ENCODE measurements around the gene GAGE13. TPM values are rescaled to one million over a fixed set of nuclear protein-coding genes. Genes with fewer than 3 reads are reported as not detected.
"Not testable (repeated sequence)": the region's sequence is repeated elsewhere in the genome, so short reads cannot be mapped to it uniquely, and the experiment has no call there.

GAGE13 gene
- total RNA-seq, 1 donor from 2014 or later, result not detected

DNA sequence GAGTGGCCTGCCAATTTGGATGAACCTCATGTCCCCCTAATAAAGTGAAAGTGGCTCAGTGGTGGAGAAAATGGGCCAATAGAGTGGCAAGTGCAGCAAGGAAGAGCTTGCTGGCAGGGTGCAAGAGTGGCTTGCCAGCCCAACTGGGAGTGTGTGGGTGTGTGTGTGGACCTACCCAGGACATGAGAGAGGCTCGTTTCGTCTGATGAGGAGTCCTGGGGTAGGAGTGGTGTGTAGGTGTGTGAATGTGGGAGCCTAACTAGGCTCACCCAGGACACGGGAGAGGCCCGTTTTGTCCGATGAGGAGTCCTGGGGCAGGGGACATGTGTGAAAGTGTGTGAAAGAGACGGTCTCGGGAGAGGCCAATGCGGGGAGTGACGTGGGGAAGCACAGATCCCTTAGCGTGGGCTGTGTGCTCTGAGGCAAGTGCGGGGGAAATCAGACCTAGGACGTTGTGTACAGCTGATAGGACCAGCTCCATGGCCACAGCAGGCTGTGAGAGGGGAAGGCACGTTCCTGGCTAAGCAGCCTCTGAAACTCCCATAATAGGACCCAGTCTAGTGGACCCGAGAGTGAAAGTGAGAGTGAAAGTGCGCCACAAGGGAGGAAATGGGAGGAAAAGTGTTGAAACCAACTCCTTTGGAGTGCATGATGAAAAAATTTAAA lies 22.6 kb upstream of the GAGE13 start:
- no peak overlapping the region for H3K4me3 ChIP-seq (ENCODE audit: low read depth, low read length)
- TF ChIP-seq, protein P1, sequence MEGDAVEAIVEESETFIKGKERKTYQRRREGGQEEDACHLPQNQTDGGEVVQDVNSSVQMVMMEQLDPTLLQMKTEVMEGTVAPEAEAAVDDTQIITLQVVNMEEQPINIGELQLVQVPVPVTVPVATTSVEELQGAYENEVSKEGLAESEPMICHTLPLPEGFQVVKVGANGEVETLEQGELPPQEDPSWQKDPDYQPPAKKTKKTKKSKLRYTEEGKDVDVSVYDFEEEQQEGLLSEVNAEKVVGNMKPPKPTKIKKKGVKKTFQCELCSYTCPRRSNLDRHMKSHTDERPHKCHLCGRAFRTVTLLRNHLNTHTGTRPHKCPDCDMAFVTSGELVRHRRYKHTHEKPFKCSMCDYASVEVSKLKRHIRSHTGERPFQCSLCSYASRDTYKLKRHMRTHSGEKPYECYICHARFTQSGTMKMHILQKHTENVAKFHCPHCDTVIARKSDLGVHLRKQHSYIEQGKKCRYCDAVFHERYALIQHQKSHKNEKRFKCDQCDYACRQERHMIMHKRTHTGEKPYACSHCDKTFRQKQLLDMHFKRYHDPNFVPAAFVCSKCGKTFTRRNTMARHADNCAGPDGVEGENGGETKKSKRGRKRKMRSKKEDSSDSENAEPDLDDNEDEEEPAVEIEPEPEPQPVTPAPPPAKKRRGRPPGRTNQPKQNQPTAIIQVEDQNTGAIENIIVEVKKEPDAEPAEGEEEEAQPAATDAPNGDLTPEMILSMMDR (IDR thresholded peaks at IDR 0.05; ENCODE audit: insufficient read depth, low read length, poor library complexity, severe bottlenecking), result no peak
- no peaks in the 10 kb centered on the region for H3K27me3 ChIP-seq (ENCODE audit: control insufficient read depth, insufficient read depth, low read length)
- no peaks in the 10 kb centered on the region for H3K36me3 ChIP-seq (ENCODE audit: control insufficient read depth, insufficient read depth, low read length)
- DNase-seq (ENCODE audit: low read depth), result no peak

DNA sequence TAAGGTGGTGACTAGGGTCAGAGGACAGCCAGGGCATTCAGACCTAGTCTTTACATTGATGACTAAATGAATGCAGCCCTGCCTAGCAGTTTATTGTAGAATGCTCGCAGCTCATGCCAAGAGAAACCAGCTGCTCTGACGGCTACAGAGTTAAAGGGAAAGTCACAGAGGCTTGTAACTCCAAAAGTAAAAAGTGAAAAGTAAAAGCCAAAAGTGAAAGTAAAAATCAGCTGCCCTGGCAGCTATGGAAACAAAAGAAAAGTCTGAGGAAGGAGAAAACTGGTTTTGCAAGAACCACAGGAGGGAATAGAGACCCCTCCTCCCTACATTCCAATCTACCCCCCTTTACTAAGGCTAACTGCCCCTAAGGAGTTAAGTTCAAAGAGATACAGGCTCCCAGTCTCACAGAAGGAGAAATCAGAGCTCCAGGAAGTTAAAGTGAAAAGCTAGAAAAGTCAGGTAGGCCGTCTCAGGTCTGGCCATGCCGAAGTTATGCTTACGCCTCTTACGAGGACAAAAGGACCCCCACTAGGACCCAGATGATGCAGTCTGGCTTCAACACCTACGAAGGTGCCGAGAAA lies 21.9 kb upstream of the GAGE13 start:
- TF ChIP-seq, protein P1 (IDR thresholded peaks at IDR 0.05; ENCODE audit: insufficient read depth, low read length, poor library complexity, severe bottlenecking), result no peak
- Histone ChIP-seq H3K4me3 (ENCODE audit: low read depth, low read length) (no peak overlapping the region), H3K27me3 (ENCODE audit: control insufficient read depth, insufficient read depth, low read length) (no peaks in the 10 kb centered on the region), H3K36me3 (ENCODE audit: control insufficient read depth, insufficient read depth, low read length) (no peaks in the 10 kb centered on the region)
- peak; percentile 5 for DNase-seq (ENCODE audit: low read depth)

DNA sequence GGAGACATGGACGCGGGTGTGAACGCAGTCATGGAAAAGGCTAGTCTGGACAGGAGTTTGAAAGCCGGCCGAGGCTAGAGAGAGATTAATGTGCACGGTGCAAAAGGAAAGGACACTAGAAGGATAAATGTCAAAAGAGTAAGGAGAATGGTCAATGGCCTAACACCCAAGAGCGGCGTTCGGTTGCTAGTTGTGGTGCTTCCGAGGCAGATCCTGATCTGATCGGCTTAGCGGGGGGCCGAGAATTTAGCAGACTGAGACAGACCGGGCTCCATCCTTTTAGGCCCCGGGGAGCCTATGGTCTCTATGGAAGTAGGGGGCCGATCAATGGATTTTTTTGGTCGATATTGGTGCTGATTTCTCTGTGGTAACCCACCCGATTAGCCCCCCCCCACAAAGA lies 21.0 kb upstream of the GAGE13 start:
- Histone ChIP-seq H3K27me3 (ENCODE audit: control insufficient read depth, insufficient read depth, low read length) (no peaks in the 10 kb centered on the region), H3K36me3 (ENCODE audit: control insufficient read depth, insufficient read depth, low read length) (no peaks in the 10 kb centered on the region), H3K4me3 (ENCODE audit: low read depth, low read length) (no peak overlapping the region)
- TF ChIP-seq, protein P1 (IDR thresholded peaks at IDR 0.05; ENCODE audit: insufficient read depth, low read length, poor library complexity, severe bottlenecking), result no peak
- no peak for DNase-seq (ENCODE audit: low read depth)

DNA sequence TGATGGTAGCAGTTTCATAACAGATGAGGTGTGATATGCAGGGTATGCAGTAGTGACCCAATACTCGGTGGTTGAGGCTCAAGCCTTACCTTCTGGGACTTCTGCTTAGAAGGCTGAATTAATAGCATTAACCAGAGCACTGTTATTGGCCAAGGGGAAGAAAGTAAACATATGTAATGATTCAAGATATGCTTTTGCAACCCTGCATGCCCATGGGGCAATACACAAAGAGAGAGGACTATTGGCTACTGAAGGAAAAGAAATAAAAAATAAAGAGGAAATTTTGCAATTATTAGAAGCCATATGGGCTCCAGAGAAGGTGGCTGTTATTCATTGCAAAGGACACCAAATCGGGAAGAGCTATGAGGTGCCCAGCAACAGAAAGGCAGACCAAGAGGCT lies 19.2 kb upstream of the GAGE13 start:
- Histone ChIP-seq H3K36me3 (ENCODE audit: control insufficient read depth, insufficient read depth, low read length) (no peaks in the 10 kb centered on the region), H3K27me3 (ENCODE audit: control insufficient read depth, insufficient read depth, low read length) (no peaks in the 10 kb centered on the region), H3K4me3 (ENCODE audit: low read depth, low read length) (no peak overlapping the region)
- TF ChIP-seq, protein P1 (IDR thresholded peaks at IDR 0.05; ENCODE audit: insufficient read depth, low read length, poor library complexity, severe bottlenecking), result no peak
- no peak for DNase-seq (ENCODE audit: low read depth)

DNA sequence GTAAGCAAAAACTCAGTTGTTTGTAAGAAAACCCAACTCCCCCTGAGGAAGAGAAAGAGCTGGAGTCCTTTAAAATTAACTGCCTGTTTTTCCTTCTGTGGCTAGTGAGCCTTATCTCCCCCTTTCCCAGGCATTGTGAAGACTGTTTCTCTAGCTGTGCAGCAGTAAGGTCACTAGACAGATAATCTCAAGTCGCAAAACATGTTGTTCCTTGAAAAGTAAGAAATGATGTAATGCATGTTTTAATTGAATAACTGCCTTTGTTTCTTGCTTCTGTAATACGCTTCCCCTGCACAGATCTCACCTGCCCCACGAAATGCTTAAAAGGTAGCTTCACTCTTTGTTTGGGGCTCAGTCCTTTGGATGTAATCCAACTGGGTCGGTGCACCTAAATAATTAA lies 15.3 kb upstream of the GAGE13 start:
- no peak for DNase-seq (ENCODE audit: low read depth)
- no peaks in the 10 kb centered on the region for H3K36me3 ChIP-seq (ENCODE audit: control insufficient read depth, insufficient read depth, low read length)
- TF ChIP-seq, protein P1 (IDR thresholded peaks at IDR 0.05; ENCODE audit: insufficient read depth, low read length, poor library complexity, severe bottlenecking), result no peak
- H3K4me3 ChIP-seq (ENCODE audit: low read depth, low read length), result no peak overlapping the region
- H3K27me3 ChIP-seq (ENCODE audit: control insufficient read depth, insufficient read depth, low read length), result no peaks in the 10 kb centered on the region

DNA sequence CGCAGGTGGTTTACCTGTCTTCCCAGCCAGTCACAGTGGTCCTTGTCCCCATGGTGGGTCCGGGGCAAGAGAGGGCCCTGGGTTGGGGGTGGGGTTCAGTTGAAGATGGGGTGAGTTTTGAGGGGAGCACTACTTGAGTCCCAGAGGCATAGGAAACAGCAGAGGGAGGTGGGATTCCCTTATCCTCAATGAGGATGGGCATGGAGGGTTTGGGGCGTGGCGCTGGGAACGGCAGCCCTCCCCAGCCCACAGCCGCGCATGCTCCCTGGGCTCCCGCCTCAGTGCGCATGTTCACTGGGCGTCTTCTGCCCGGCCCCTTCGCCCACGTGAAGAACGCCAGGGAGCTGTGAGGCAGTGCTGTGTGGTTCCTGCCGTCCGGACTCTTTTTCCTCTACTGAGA lies 9.6 kb upstream of the GAGE13 start, which contains the start of gene GAGE12J:
Gene GAGE12J, plus strand, starts transcription at position 301 of the 400 bp plus-strand sequence. CDS start 1,157 bp downstream, outside the sequence.
- H3K4me3 ChIP-seq (ENCODE audit: low read depth, low read length); DNase-seq (ENCODE audit: low read depth); H3K27me3 ChIP-seq (ENCODE audit: control insufficient read depth, insufficient read depth, low read length); H3K36me3 ChIP-seq (ENCODE audit: control insufficient read depth, insufficient read depth, low read length): not testable (repeated sequence)

DNA sequence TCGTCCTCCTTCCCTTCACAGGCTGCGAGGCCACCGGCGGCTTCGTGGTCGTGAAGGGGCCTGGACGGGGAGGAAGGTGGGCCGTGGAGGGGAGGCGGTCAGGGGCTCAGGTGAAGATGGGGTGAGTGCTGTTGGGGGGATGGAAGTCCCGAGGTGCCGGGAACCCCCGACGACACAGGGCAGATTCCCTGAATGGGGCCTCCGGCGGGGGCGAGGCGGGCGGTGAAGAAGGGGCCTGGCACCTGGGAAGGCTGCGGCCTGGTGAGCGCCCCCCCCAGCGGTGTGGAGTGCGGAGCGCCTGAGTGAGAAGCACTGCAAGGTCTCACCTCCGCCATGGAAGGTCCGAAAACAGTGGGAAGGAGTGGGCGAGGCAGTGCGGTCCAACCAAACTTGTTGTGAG lies 9.1 kb upstream of the GAGE13 start:
- not testable (repeated sequence) for DNase-seq (ENCODE audit: low read depth); H3K36me3 ChIP-seq (ENCODE audit: control insufficient read depth, insufficient read depth, low read length); H3K27me3 ChIP-seq (ENCODE audit: control insufficient read depth, insufficient read depth, low read length); H3K4me3 ChIP-seq (ENCODE audit: low read depth, low read length)

DNA sequence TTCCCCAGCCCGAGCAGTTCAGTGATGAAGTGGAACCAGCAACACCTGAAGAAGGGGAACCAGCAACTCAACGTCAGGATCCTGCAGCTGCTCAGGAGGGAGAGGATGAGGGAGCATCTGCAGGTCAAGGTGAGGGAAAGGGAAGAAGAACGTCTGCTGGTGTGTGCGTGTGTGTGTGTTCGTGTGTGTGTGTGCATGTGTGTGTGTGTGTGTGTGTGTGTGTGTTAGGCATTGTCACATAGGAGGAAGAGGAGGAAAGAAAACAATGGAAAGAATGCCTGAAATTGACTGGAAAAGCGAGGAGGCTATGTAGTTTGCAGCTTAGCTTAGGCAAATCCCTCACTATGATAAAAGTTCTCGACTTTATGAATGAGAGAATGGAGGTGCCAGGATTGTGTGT lies 7.6 kb upstream of the GAGE13 start:
- not testable (repeated sequence) for H3K27me3 ChIP-seq (ENCODE audit: control insufficient read depth, insufficient read depth, low read length); DNase-seq (ENCODE audit: low read depth); H3K36me3 ChIP-seq (ENCODE audit: control insufficient read depth, insufficient read depth, low read length); H3K4me3 ChIP-seq (ENCODE audit: low read depth, low read length)

DNA sequence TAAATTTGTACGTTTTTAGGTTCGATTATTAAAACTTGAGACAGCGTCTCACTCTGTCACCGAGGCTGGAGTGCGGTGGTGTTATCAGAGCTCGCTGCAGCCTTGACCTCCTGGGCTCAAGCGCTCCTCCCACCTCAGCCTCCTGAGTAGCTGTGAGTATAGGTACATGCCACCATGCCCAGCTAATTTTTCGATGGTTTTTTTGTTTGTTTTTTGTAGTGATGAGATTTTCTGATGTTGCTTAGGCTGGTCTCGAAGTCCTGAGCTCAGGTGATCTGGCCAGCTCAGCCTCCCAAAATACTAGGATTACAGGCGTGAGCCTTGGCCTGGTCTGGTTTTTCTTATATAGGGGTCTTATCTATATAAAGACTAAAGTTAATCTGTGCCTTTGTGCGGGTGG lies 961 bp upstream of the GAGE13 start:
- not testable (repeated sequence) for H3K4me3 ChIP-seq (ENCODE audit: low read depth, low read length); DNase-seq (ENCODE audit: low read depth); H3K36me3 ChIP-seq (ENCODE audit: control insufficient read depth, insufficient read depth, low read length); H3K27me3 ChIP-seq (ENCODE audit: control insufficient read depth, insufficient read depth, low read length)
